Measurements from ENCODE around the gene LIME1.
"Not testable (repeated sequence)": the region's sequence is repeated elsewhere in the genome, so short reads cannot be mapped to it uniquely, and the experiment has no call there.

The LIME1 gene

GRCh38 chr20:63773571-63774241 is 37.2 kb downstream of the LIME1 start:
- no peak for DNase-seq (ENCODE audit: low read depth)

GRCh38 chr20:63774306-63774705 is 37.8 kb downstream of the LIME1 start:
- DNase-seq (ENCODE audit: low read depth): no peak

DNA sequence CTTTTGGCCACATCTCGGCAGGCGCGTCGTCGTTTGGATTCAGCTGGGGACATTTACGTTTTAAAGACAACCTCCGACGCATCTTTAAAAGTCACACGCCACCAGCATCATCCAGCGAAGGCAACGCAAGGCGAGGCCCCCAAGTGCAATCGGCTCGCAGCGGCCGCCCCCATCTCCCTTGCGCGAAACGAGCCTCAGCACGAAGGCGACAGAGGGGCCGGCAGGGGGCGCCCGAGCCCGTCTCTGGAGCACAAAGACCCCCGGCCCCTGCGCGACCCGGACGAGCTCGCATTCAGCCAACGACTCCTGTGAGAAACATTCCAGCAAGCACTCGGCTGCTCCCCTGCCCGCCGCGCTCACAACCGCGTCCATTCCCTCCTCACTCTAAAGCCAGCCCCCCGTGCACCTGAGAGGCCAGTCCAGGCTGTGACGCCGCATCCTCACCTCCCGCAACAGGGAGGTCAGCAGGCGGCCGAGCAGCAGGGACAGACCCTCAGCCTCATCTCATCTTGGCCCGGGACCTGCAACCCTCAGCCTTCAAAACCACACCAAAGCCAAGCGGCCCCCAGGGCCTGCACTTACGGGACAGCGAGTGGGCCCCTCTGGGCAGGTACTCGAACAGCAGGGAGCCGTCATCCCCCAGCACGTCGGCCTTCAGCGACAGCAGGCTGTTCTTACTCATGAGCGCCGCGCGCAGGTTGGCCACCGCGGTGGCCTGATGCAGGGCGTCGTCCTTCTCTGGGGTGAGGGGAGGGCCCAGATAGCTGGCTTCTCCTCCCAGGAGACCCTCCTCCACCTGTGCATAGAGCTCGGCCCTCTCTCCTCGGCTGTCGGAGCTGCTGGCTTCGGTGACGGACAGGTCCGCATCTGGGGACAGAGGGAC is 38.9 kb downstream of the LIME1 start:
- no peak for DNase-seq (ENCODE audit: low read depth)

GRCh38 chr20:63776875-63777274 is 40.4 kb downstream of the LIME1 start:
- DNase-seq (ENCODE audit: low read depth): not testable (repeated sequence)

DNA sequence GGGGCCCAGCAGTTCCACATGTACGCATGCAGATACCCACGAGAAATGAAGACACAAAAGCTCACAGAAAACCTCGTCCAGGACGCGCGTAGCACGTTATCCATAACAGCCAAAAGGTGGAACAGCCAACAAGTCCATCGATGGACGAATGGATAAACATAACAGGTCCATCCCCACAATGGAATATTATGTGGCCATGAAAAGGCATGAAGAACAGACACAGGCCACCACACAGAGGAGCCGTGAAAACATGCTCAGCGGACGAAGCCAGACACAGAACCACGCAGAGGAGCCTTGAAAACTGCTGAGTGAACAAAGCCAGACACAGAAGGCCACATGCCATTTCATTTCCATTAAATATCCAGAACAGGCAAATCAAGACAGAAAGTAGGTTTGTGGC is 41.1 kb downstream of the LIME1 start:
- DNase-seq (ENCODE audit: low read depth): no peak

- no peak for DNase-seq (ENCODE audit: low read depth)
These were observed 41.7 kb downstream of the LIME1 start for GRCh38 chr20:63778034-63778752.

GRCh38 chr20:63778857-63779256 is 42.4 kb downstream of the LIME1 start:
- no peak for DNase-seq (ENCODE audit: low read depth)

DNA sequence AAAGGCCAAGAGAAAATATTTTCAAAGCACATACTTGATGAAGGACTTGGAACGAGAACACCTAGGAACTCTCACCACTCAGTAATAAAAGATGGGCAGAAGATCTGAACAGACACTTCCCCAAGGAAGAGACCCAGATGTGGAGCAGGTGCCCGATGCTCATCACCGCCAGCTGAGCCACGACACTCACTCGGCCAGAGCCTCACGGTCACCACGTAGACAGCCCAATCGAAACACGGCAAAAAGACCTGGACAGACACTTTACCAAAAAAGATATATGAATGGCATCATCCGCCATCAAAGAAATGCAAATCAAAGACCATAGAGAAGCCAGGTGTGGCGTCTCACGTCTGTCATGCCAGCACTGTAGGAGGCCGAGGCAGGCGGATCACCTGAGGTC is 44.7 kb downstream of the LIME1 start:
- no peak for DNase-seq (ENCODE audit: low read depth)

DNA sequence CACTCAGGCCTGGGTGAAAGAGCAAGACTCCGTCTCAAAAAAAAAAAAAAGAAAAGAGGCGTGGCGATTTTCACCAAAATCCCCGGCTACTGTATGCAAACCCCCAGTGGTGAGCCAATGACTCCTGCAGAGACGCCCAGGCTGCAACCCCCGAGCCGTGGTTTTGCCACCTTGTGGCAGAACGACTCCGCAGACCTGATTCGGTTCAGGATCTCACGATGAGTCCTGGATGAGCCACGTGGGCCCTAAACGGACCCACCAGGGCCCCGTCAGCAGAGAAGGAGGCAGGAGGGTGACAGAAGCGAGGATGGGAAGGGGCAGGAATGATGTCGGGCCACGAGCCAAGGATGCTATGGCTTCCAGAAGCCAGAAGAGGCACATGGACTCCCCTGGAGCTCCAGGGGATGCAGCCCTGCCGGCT is 45.6 kb downstream of the LIME1 start:
- no peak for DNase-seq (ENCODE audit: low read depth)

DNA sequence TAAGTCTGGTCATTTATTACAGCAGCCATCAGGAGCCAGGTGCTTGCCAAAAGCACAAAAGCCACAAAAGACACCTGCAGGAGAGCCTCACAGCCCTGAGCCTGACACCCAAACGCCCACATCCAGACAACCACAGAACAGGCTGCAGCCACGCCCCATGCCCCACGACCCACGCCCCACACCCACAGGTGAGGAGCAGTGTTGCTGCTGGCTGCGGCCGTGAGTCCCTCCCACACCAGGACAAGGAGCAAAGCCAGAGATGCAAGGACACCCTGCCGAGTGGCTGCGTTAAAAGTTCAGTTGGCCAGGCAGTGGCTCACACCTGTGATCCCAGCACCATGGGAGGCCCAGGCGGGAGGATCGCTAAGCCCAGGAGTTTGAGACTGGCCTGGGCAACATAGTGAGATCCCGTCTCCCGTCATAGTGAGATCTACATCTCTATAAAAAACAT is 46.1 kb downstream of the LIME1 start:
- DNase-seq (ENCODE audit: low read depth): no peak

DNA sequence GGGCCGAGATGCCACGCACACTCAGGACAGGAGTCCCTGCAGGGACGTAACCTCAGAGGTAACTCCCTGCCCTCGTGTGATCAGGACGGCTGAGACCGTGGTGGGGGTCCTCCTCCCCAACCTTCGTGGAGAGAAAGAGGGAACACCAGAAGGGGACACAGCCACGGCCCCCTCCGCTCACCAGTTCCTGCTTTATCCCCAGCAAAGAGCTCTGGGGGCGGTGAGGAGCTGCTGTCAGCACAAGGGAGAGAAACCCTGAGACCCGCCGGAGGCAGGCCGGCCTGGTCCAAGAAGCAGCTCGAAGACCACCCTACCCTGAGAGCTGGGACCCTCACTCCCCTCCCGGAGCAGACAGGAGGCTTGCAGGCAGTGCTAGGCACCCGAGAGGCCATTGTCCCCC is 47.5 kb downstream of the LIME1 start:
- no peak for DNase-seq (ENCODE audit: low read depth)

GRCh38 chr20:63785691-63786131 is 49.2 kb downstream of the LIME1 start:
- DNase-seq (ENCODE audit: low read depth): no peak

GRCh38 chr20:63787302-63787701 is 50.8 kb downstream of the LIME1 start:
- no peak for DNase-seq (ENCODE audit: low read depth)

GRCh38 chr20:63787749-63788148 is 51.3 kb downstream of the LIME1 start:
- no peak for DNase-seq (ENCODE audit: low read depth)
